Colonic mucosa (tissue), 4 donors: ENCODE measurements around the gene P4HB. TPM values are rescaled to one million over a fixed set of nuclear protein-coding genes. Genes with fewer than 3 reads are reported as not detected.

Experiments
- DNase-seq: peaks from one replicate; pipeline ENCODE4 v3.0.0-alpha.2; 2020
- H3K27ac ChIP-seq: fragments of 200-600 bp; one replicate; pipeline ENCODE4 v1.8.0; 2021
- H3K27me3 ChIP-seq: fragments of 200-600 bp; one replicate; pipeline ENCODE4 v1.8.0; 2021
- H3K36me3 ChIP-seq: fragments of 200-600 bp; one replicate; pipeline ENCODE4 v1.8.0; 2021
- H3K4me1 ChIP-seq: fragments of 200-600 bp; one replicate; pipeline ENCODE4 v1.8.0; 2021; ENCODE audit warnings: mild to moderate bottlenecking
- H3K4me3 ChIP-seq: fragments of 200-600 bp; one replicate; pipeline ENCODE4 v1.8.0; 2021
- H3K9ac ChIP-seq, 2 donors: one replicate each; pipeline ENCODE4 v1.7.0; 2013; ENCODE audit warnings: control low read depth in 2 of 2, low read depth in 2 of 2, low read length in 2 of 2
- H3K9me3 ChIP-seq: fragments of 200-600 bp; one replicate; pipeline ENCODE4 v1.8.0; 2021
- CTCF ChIP-seq: fragments of 200-600 bp; IDR thresholded peaks from one replicate; pipeline ENCODE4 v1.8.0; 2022; ENCODE audit warnings: antibody characterized with exemption, mild to moderate bottlenecking
- intact Hi-C: fragments of 100-400 bp; cut with DNase I; formaldehyde crosslinking; loops from one replicate; pipeline ENCODE4 v1.14.1; 2022
- total RNA-seq, 2 donors: library from RNA; stranded (reverse); fragmentation: NEBNext Ultra II Directional in 1 of 2; extraction: Animal tissue kit (Norgen Biotek cat#: 25700) in 1 of 2; gene quantifications; one replicate each; pipeline ENCODE4 v1.2.1, GENCODE V29; 2021
- donor health status: healthy.
- donor health status: DM: no; HTN: no; CAD: no.
- donor health status: DM: no; HTN: no; CAD: no.

Gene P4HB
- total RNA-seq, 2 donors from 2014 or later: 719 to 1,051 TPM

GRCh38 chr17:81899514-81900166 lies 39.3 kb upstream of the P4HB start:
- intact Hi-C loops: no loop called here
- H3K9me3 ChIP-seq: no peaks in the 10 kb centered on the region
- no peak for TF ChIP-seq CTCF
- peaks cover 4% of the 10 kb centered on the region for H3K27me3 ChIP-seq
- no peaks in the 10 kb centered on the region for H3K4me1 ChIP-seq
- no peak overlapping the region for H3K4me3 ChIP-seq
- DNase-seq: no peak
- H3K36me3 ChIP-seq: no peaks in the 10 kb centered on the region
- H3K9ac ChIP-seq: no peak overlapping the region
- no peak overlapping the region for H3K27ac ChIP-seq

GRCh38 chr17:81898885-81899284 lies 38.5 kb upstream of the P4HB start:
- no peaks in the 10 kb centered on the region for H3K4me1 ChIP-seq
- peaks cover 4% of the 10 kb centered on the region for H3K27me3 ChIP-seq
- no peak overlapping the region for H3K9ac ChIP-seq
- H3K4me3 ChIP-seq: no peak overlapping the region
- DNase-seq: no peak
- no peaks in the 10 kb centered on the region for H3K9me3 ChIP-seq
- intact Hi-C loops: no loop called here
- H3K27ac ChIP-seq: no peak overlapping the region
- no peak for TF ChIP-seq CTCF
- no peaks in the 10 kb centered on the region for H3K36me3 ChIP-seq

- Histone ChIP-seq H3K9ac (no peak overlapping the region), H3K9me3 (no peaks in the 10 kb centered on the region), H3K36me3 (no peaks in the 10 kb centered on the region), H3K4me3 (no peak overlapping the region), H3K27ac (no peak overlapping the region), H3K27me3 (peaks cover 4% of the 10 kb centered on the region), H3K4me1 (no peaks in the 10 kb centered on the region)
- no peak for TF ChIP-seq CTCF
- intact Hi-C loops: no loop called here
- DNase-seq: no peak
Observed at GRCh38 chr17:81898029-81898866, 37.9 kb upstream of the P4HB start.

- peaks cover 1% of the 10 kb centered on the region for H3K4me1 ChIP-seq
- no peaks in the 10 kb centered on the region for H3K27me3 ChIP-seq
- no peaks in the 10 kb centered on the region for H3K36me3 ChIP-seq
- TF ChIP-seq CTCF: no peak
- no peak overlapping the region for H3K27ac ChIP-seq
- intact Hi-C loops: no loop called here
- H3K4me3 ChIP-seq: no peak overlapping the region
- DNase-seq: no peak
- no peak overlapping the region for H3K9ac ChIP-seq
- no peaks in the 10 kb centered on the region for H3K9me3 ChIP-seq
Observed at GRCh38 chr17:81895400-81895799, 35.1 kb upstream of the P4HB start.

- TF ChIP-seq CTCF: no peak
- peaks cover 5% of the 10 kb centered on the region for H3K4me1 ChIP-seq
- peak overlapping the region; percentile 57 for H3K27ac ChIP-seq
- peaks cover 15% of the 10 kb centered on the region for H3K36me3 ChIP-seq
- intact Hi-C loops: no loop called here
- DNase-seq: no peak
- H3K9me3 ChIP-seq: no peaks in the 10 kb centered on the region
- H3K27me3 ChIP-seq: no peaks in the 10 kb centered on the region
- H3K4me3 ChIP-seq: peak overlapping the region; percentile 94
- H3K9ac ChIP-seq: peak overlapping the region in 1 of 2 donors; percentile 91
Observed at GRCh38 chr17:81891303-81891552, 30.9 kb upstream of the P4HB start.
